ENCODE results near the gene RPP40.
A peak's percentile ranks its signal among the peaks of the same experiment; 100 is the strongest.
"Not testable (repeated sequence)": the region's sequence is repeated elsewhere in the genome, so short reads cannot be mapped to it uniquely, and the experiment has no call there.

Gene RPP40

GRCh38 chr6:5034328-5034727 lies 30.5 kb upstream of the RPP40 start:
- Histone ChIP-seq H3K36me3 (ENCODE audit: control insufficient read depth, insufficient read depth, low read length) (no peaks in the 10 kb centered on the region), H3K4me3 (ENCODE audit: low read depth, low read length) (no peak overlapping the region), H3K9ac (ENCODE audit: low read depth, low read length) (no peak overlapping the region), H3K9me3 (ENCODE audit: control insufficient read depth, insufficient read depth, low read length) (no peaks in the 10 kb centered on the region), H3K27me3 (ENCODE audit: control insufficient read depth, insufficient read depth, low read length) (no peaks in the 10 kb centered on the region), H3K27ac (ENCODE audit: low read depth, low read length) (no peak overlapping the region), H3K4me1 (ENCODE audit: control insufficient read depth, insufficient read depth, low read length) (peaks cover 23% of the 10 kb centered on the region)

- H3K36me3 ChIP-seq (ENCODE audit: control insufficient read depth, insufficient read depth, low read length); H3K27me3 ChIP-seq (ENCODE audit: control insufficient read depth, insufficient read depth, low read length); H3K4me3 ChIP-seq (ENCODE audit: low read depth, low read length); H3K9ac ChIP-seq (ENCODE audit: low read depth, low read length); H3K9me3 ChIP-seq (ENCODE audit: control insufficient read depth, insufficient read depth, low read length); H3K27ac ChIP-seq (ENCODE audit: low read depth, low read length): not testable (repeated sequence)
- peaks cover 23% of the 10 kb centered on the region for H3K4me1 ChIP-seq (ENCODE audit: control insufficient read depth, insufficient read depth, low read length)
These were observed 29.5 kb upstream of the RPP40 start for GRCh38 chr6:5033214-5033904.

- not testable (repeated sequence) for H3K9ac ChIP-seq (ENCODE audit: low read depth, low read length); H3K27me3 ChIP-seq (ENCODE audit: control insufficient read depth, insufficient read depth, low read length); H3K36me3 ChIP-seq (ENCODE audit: control insufficient read depth, insufficient read depth, low read length); H3K4me3 ChIP-seq (ENCODE audit: low read depth, low read length); H3K9me3 ChIP-seq (ENCODE audit: control insufficient read depth, insufficient read depth, low read length); H3K27ac ChIP-seq (ENCODE audit: low read depth, low read length)
- peaks cover 23% of the 10 kb centered on the region for H3K4me1 ChIP-seq (ENCODE audit: control insufficient read depth, insufficient read depth, low read length)
These were observed 28.9 kb upstream of the RPP40 start for GRCh38 chr6:5032706-5033105.

GRCh38 chr6:5031150-5031549 lies 27.3 kb upstream of the RPP40 start:
- Histone ChIP-seq H3K4me1 (ENCODE audit: control insufficient read depth, insufficient read depth, low read length) (peaks cover 18% of the 10 kb centered on the region), H3K9me3 (ENCODE audit: control insufficient read depth, insufficient read depth, low read length) (no peaks in the 10 kb centered on the region), H3K4me3 (ENCODE audit: low read depth, low read length) (no peak overlapping the region), H3K9ac (ENCODE audit: low read depth, low read length) (no peak overlapping the region), H3K27me3 (ENCODE audit: control insufficient read depth, insufficient read depth, low read length) (no peaks in the 10 kb centered on the region), H3K27ac (ENCODE audit: low read depth, low read length) (no peak overlapping the region), H3K36me3 (ENCODE audit: control insufficient read depth, insufficient read depth, low read length) (no peaks in the 10 kb centered on the region)

GRCh38 chr6:5030596-5031136 lies 26.8 kb upstream of the RPP40 start:
- H3K4me1 ChIP-seq (ENCODE audit: control insufficient read depth, insufficient read depth, low read length), result peaks cover 17% of the 10 kb centered on the region
- H3K4me3 ChIP-seq (ENCODE audit: low read depth, low read length), result no peak overlapping the region
- no peak overlapping the region for H3K27ac ChIP-seq (ENCODE audit: low read depth, low read length)
- no peaks in the 10 kb centered on the region for H3K9me3 ChIP-seq (ENCODE audit: control insufficient read depth, insufficient read depth, low read length)
- no peaks in the 10 kb centered on the region for H3K36me3 ChIP-seq (ENCODE audit: control insufficient read depth, insufficient read depth, low read length)
- H3K9ac ChIP-seq (ENCODE audit: low read depth, low read length), result no peak overlapping the region
- peaks cover 1% of the 10 kb centered on the region for H3K27me3 ChIP-seq (ENCODE audit: control insufficient read depth, insufficient read depth, low read length)

GRCh38 chr6:5029609-5030008 lies 25.8 kb upstream of the RPP40 start:
- Histone ChIP-seq H3K4me1 (ENCODE audit: control insufficient read depth, insufficient read depth, low read length) (peaks cover 18% of the 10 kb centered on the region), H3K27ac (ENCODE audit: low read depth, low read length) (no peak overlapping the region), H3K9me3 (ENCODE audit: control insufficient read depth, insufficient read depth, low read length) (no peaks in the 10 kb centered on the region), H3K9ac (ENCODE audit: low read depth, low read length) (no peak overlapping the region), H3K27me3 (ENCODE audit: control insufficient read depth, insufficient read depth, low read length) (peaks cover 9% of the 10 kb centered on the region), H3K4me3 (ENCODE audit: low read depth, low read length) (no peak overlapping the region), H3K36me3 (ENCODE audit: control insufficient read depth, insufficient read depth, low read length) (no peaks in the 10 kb centered on the region)

- Histone ChIP-seq H3K4me3 (ENCODE audit: low read depth, low read length) (no peak overlapping the region), H3K27me3 (ENCODE audit: control insufficient read depth, insufficient read depth, low read length) (peaks cover 9% of the 10 kb centered on the region), H3K9me3 (ENCODE audit: control insufficient read depth, insufficient read depth, low read length) (no peaks in the 10 kb centered on the region), H3K9ac (ENCODE audit: low read depth, low read length) (no peak overlapping the region), H3K27ac (ENCODE audit: low read depth, low read length) (no peak overlapping the region), H3K4me1 (ENCODE audit: control insufficient read depth, insufficient read depth, low read length) (peaks cover 13% of the 10 kb centered on the region), H3K36me3 (ENCODE audit: control insufficient read depth, insufficient read depth, low read length) (no peaks in the 10 kb centered on the region)
These were observed 25.1 kb upstream of the RPP40 start for GRCh38 chr6:5028921-5029320.

- H3K36me3 ChIP-seq (ENCODE audit: control insufficient read depth, insufficient read depth, low read length), result no peaks in the 10 kb centered on the region
- H3K4me3 ChIP-seq (ENCODE audit: low read depth, low read length), result no peak overlapping the region
- no peak overlapping the region for H3K27ac ChIP-seq (ENCODE audit: low read depth, low read length)
- peaks cover 9% of the 10 kb centered on the region for H3K27me3 ChIP-seq (ENCODE audit: control insufficient read depth, insufficient read depth, low read length)
- H3K9me3 ChIP-seq (ENCODE audit: control insufficient read depth, insufficient read depth, low read length), result no peaks in the 10 kb centered on the region
- peaks cover 13% of the 10 kb centered on the region for H3K4me1 ChIP-seq (ENCODE audit: control insufficient read depth, insufficient read depth, low read length)
- no peak overlapping the region for H3K9ac ChIP-seq (ENCODE audit: low read depth, low read length)
These were observed 24.5 kb upstream of the RPP40 start for GRCh38 chr6:5028301-5028700.

- Histone ChIP-seq H3K9me3 (ENCODE audit: control insufficient read depth, insufficient read depth, low read length) (no peaks in the 10 kb centered on the region), H3K4me3 (ENCODE audit: low read depth, low read length) (peak overlapping the region; percentile 70), H3K9ac (ENCODE audit: low read depth, low read length) (peak overlapping the region; percentile 49), H3K27me3 (ENCODE audit: control insufficient read depth, insufficient read depth, low read length) (peaks cover 9% of the 10 kb centered on the region), H3K27ac (ENCODE audit: low read depth, low read length) (peak overlapping the region; percentile 83), H3K4me1 (ENCODE audit: control insufficient read depth, insufficient read depth, low read length) (peaks cover 9% of the 10 kb centered on the region), H3K36me3 (ENCODE audit: control insufficient read depth, insufficient read depth, low read length) (no peaks in the 10 kb centered on the region)
These were observed 22.3 kb upstream of the RPP40 start for GRCh38 chr6:5025911-5026819.

- Histone ChIP-seq H3K27me3 (ENCODE audit: control insufficient read depth, insufficient read depth, low read length) (peaks cover 9% of the 10 kb centered on the region), H3K36me3 (ENCODE audit: control insufficient read depth, insufficient read depth, low read length) (no peaks in the 10 kb centered on the region), H3K27ac (ENCODE audit: low read depth, low read length) (no peak overlapping the region), H3K9me3 (ENCODE audit: control insufficient read depth, insufficient read depth, low read length) (no peaks in the 10 kb centered on the region), H3K9ac (ENCODE audit: low read depth, low read length) (no peak overlapping the region), H3K4me1 (ENCODE audit: control insufficient read depth, insufficient read depth, low read length) (peaks cover 9% of the 10 kb centered on the region), H3K4me3 (ENCODE audit: low read depth, low read length) (no peak overlapping the region)
These were observed 20.1 kb upstream of the RPP40 start for GRCh38 chr6:5023923-5024322.

GRCh38 chr6:5020142-5020541 lies 16.3 kb upstream of the RPP40 start:
- H3K36me3 ChIP-seq (ENCODE audit: control insufficient read depth, insufficient read depth, low read length), result no peaks in the 10 kb centered on the region
- H3K9me3 ChIP-seq (ENCODE audit: control insufficient read depth, insufficient read depth, low read length), result no peaks in the 10 kb centered on the region
- H3K9ac ChIP-seq (ENCODE audit: low read depth, low read length), result no peak overlapping the region
- H3K27ac ChIP-seq (ENCODE audit: low read depth, low read length), result no peak overlapping the region
- peaks cover under 1% of the 10 kb centered on the region for H3K4me1 ChIP-seq (ENCODE audit: control insufficient read depth, insufficient read depth, low read length)
- H3K27me3 ChIP-seq (ENCODE audit: control insufficient read depth, insufficient read depth, low read length), result peaks cover 2% of the 10 kb centered on the region; the same call in 1 of the 2 replicates
- H3K4me3 ChIP-seq (ENCODE audit: low read depth, low read length), result no peak overlapping the region

Measured in HUES48 (cell line).